ENCODE data around the gene POLA1. TPM values are rescaled to one million over a fixed set of nuclear protein-coding genes. Genes with fewer than 3 reads are reported as not detected.

Gene POLA1
- total RNA-seq, 4 donors from 2014 or later = 1.2 to 9.1 (median 5.4) TPM

GRCh38 chrX:24846550-24847150 lies 152.9 kb downstream of the POLA1 start:
- Histone ChIP-seq H3K27ac (no peak overlapping the region), H3K4me1 (no peaks in the 10 kb centered on the region), H3K9me3 (no peaks in the 10 kb centered on the region), H3K36me3 (no peaks in the 10 kb centered on the region), H3K27me3 (no peaks in the 10 kb centered on the region), H3K4me3 (no peak overlapping the region)
- TF ChIP-seq CTCF (IDR thresholded peaks at IDR 0.05) (no peak), POLR2AphosphoS5 (IDR thresholded peaks at IDR 0.05) (no peak), POLR2A (IDR thresholded peaks at IDR 0.05) (no peak), EP300 (IDR thresholded peaks at IDR 0.05; ENCODE audit: low read depth) (no peak)
- WGBS, 2 donors (ENCODE audit: low coverage in 1 of 2) = 53% methylated on average over 3 of the region's 3 CpGs; no CpG with 5 or more reads in 1 of the 2 donors
- no peak for DNase-seq
- in situ Hi-C loops (cut with MboI; ENCODE audit: low pct_ligation_motif_present in 1 of 4, low pct_unique_long_range_greater_than_20kb in 1 of 4, low sequenced_read_pairs in 3 of 4) = no loop called here
- intact Hi-C loops (cut with DNase I; ENCODE audit: low total_unique reads) = no loop called here

- intact Hi-C loops (cut with DNase I; ENCODE audit: low total_unique reads) (no loop called here), in situ Hi-C loops (cut with MboI; ENCODE audit: low pct_ligation_motif_present in 1 of 4, low pct_unique_long_range_greater_than_20kb in 1 of 4, low sequenced_read_pairs in 3 of 4) (no loop called here)
- H3K4me1 ChIP-seq = no peaks in the 10 kb centered on the region
Observed at GRCh38 chrX:24851289-24851688, 157.6 kb downstream of the POLA1 start.

GRCh38 chrX:24851780-24852179 lies 158.1 kb downstream of the POLA1 start:
- in situ Hi-C loops (cut with MboI; ENCODE audit: low pct_ligation_motif_present in 1 of 4, low pct_unique_long_range_greater_than_20kb in 1 of 4, low sequenced_read_pairs in 3 of 4) = no loop called here
- intact Hi-C loops (cut with DNase I; ENCODE audit: low total_unique reads) = no loop called here

More at GRCh38 chrX:24851289-24851688, 157.6 kb downstream of the POLA1 start:
- no peaks in the 10 kb centered on the region for H3K9me3 ChIP-seq
- DNase-seq = no peak
- TF ChIP-seq POLR2A (IDR thresholded peaks at IDR 0.05) = no peak
- TF ChIP-seq CTCF (IDR thresholded peaks at IDR 0.05) = no peak
- no peak for TF ChIP-seq EP300 (IDR thresholded peaks at IDR 0.05; ENCODE audit: low read depth)
- no peak for TF ChIP-seq POLR2AphosphoS5 (IDR thresholded peaks at IDR 0.05)
- no peaks in the 10 kb centered on the region for H3K36me3 ChIP-seq
- no peaks in the 10 kb centered on the region for H3K27me3 ChIP-seq
- H3K4me3 ChIP-seq = no peak overlapping the region
- H3K27ac ChIP-seq = no peak overlapping the region
- 82% methylated on average over 6 of the region's 6 CpGs; no CpG with 5 or more reads in 1 of the 2 donors for WGBS, 2 donors (ENCODE audit: low coverage in 1 of 2)

More at GRCh38 chrX:24851780-24852179, 158.1 kb downstream of the POLA1 start:
- no peak for DNase-seq
- H3K9me3 ChIP-seq = no peaks in the 10 kb centered on the region
- TF ChIP-seq CTCF (IDR thresholded peaks at IDR 0.05) = no peak
- TF ChIP-seq POLR2AphosphoS5 (IDR thresholded peaks at IDR 0.05) = no peak
- TF ChIP-seq POLR2A (IDR thresholded peaks at IDR 0.05) = no peak
- no peak for TF ChIP-seq EP300 (IDR thresholded peaks at IDR 0.05; ENCODE audit: low read depth)
- no peaks in the 10 kb centered on the region for H3K4me1 ChIP-seq
- 90% methylated on average over 4 of the region's 4 CpGs; no CpG with 5 or more reads in 1 of the 2 donors for WGBS, 2 donors (ENCODE audit: low coverage in 1 of 2)
- H3K27me3 ChIP-seq = no peaks in the 10 kb centered on the region
- H3K36me3 ChIP-seq = no peaks in the 10 kb centered on the region
- no peak overlapping the region for H3K4me3 ChIP-seq
- H3K27ac ChIP-seq = no peak overlapping the region

Data from transverse colon (tissue), 4 donors.